ENCODE data around the gene CYP2A7. TPM values are rescaled to one million over a fixed set of nuclear protein-coding genes. Genes with fewer than 3 reads are reported as not detected.
"Not testable (repeated sequence)": the region's sequence is repeated elsewhere in the genome, so short reads cannot be mapped to it uniquely, and the experiment has no call there.

CYP2A7 gene
- polyA plus RNA-seq, 1 donor, result 0.04 TPM

- Histone ChIP-seq H3K4me3 (ENCODE audit: low read length) (no peak overlapping the region), H3K4me1 (ENCODE audit: control insufficient read depth, insufficient read depth, low read length) (no peaks in the 10 kb centered on the region), H3K27me3 (ENCODE audit: control insufficient read depth, insufficient read depth, low read length) (no peaks in the 10 kb centered on the region), H3K27ac (ENCODE audit: low read length) (no peak overlapping the region), H3K9me3 (ENCODE audit: control insufficient read depth, low read depth, low read length) (no peaks in the 10 kb centered on the region), H3K36me3 (ENCODE audit: control insufficient read depth, insufficient read depth, low read length) (no peaks in the 10 kb centered on the region)
- no peak for DNase-seq
- no CpG with 5 or more reads among the region's 2 CpGs for WGBS (ENCODE audit: insufficient coverage, low lambda C conversion rate)
Observed at GRCh38 chr19:40872209-40872608, 9.8 kb downstream of the CYP2A7 start.

GRCh38 chr19:40867701-40868100 is 14.3 kb downstream of the CYP2A7 start:
- Histone ChIP-seq H3K9me3 (ENCODE audit: control insufficient read depth, low read depth, low read length) (no peaks in the 10 kb centered on the region), H3K36me3 (ENCODE audit: control insufficient read depth, insufficient read depth, low read length) (no peaks in the 10 kb centered on the region), H3K4me1 (ENCODE audit: control insufficient read depth, insufficient read depth, low read length) (peaks cover 7% of the 10 kb centered on the region), H3K27me3 (ENCODE audit: control insufficient read depth, insufficient read depth, low read length) (no peaks in the 10 kb centered on the region), H3K27ac (ENCODE audit: low read length) (no peak overlapping the region), H3K4me3 (ENCODE audit: low read length) (no peak overlapping the region)
- no peak for DNase-seq
- WGBS (ENCODE audit: insufficient coverage, low lambda C conversion rate), result no CpG with 5 or more reads among the region's 7 CpGs

- peak overlapping the region; percentile 58 for H3K27ac ChIP-seq (ENCODE audit: low read length)
- H3K27me3 ChIP-seq (ENCODE audit: control insufficient read depth, insufficient read depth, low read length); H3K4me1 ChIP-seq (ENCODE audit: control insufficient read depth, insufficient read depth, low read length); H3K9me3 ChIP-seq (ENCODE audit: control insufficient read depth, low read depth, low read length); H3K4me3 ChIP-seq (ENCODE audit: low read length); H3K36me3 ChIP-seq (ENCODE audit: control insufficient read depth, insufficient read depth, low read length): not testable (repeated sequence)
- no CpG with 5 or more reads among the region's 9 CpGs for WGBS (ENCODE audit: insufficient coverage, low lambda C conversion rate)
- peak in 1 of 2 donors; percentile 71 for DNase-seq
Observed at GRCh38 chr19:40864739-40865496, 17.1 kb downstream of the CYP2A7 start.

- H3K4me3 ChIP-seq (ENCODE audit: low read length), result no peak overlapping the region
- 80% methylated on average over 1 of the region's 4 CpGs for WGBS (ENCODE audit: insufficient coverage, low lambda C conversion rate)
- no peak overlapping the region for H3K27ac ChIP-seq (ENCODE audit: low read length)
- DNase-seq, result peak; percentile 41 to 62
- H3K9me3 ChIP-seq (ENCODE audit: control insufficient read depth, low read depth, low read length), result no peaks in the 10 kb centered on the region
- peaks cover 7% of the 10 kb centered on the region for H3K4me1 ChIP-seq (ENCODE audit: control insufficient read depth, insufficient read depth, low read length)
- no peaks in the 10 kb centered on the region for H3K27me3 ChIP-seq (ENCODE audit: control insufficient read depth, insufficient read depth, low read length)
- H3K36me3 ChIP-seq (ENCODE audit: control insufficient read depth, insufficient read depth, low read length), result no peaks in the 10 kb centered on the region
Observed at GRCh38 chr19:40862785-40863184, 19.2 kb downstream of the CYP2A7 start.

GRCh38 chr19:40862333-40862732 is 19.7 kb downstream of the CYP2A7 start:
- 100% methylated on average over 1 of the region's 3 CpGs for WGBS (ENCODE audit: insufficient coverage, low lambda C conversion rate)
- H3K4me3 ChIP-seq (ENCODE audit: low read length), result no peak overlapping the region
- no peaks in the 10 kb centered on the region for H3K36me3 ChIP-seq (ENCODE audit: control insufficient read depth, insufficient read depth, low read length)
- DNase-seq, result no peak
- no peaks in the 10 kb centered on the region for H3K9me3 ChIP-seq (ENCODE audit: control insufficient read depth, low read depth, low read length)
- no peak overlapping the region for H3K27ac ChIP-seq (ENCODE audit: low read length)
- H3K4me1 ChIP-seq (ENCODE audit: control insufficient read depth, insufficient read depth, low read length), result peaks cover 7% of the 10 kb centered on the region
- H3K27me3 ChIP-seq (ENCODE audit: control insufficient read depth, insufficient read depth, low read length), result no peaks in the 10 kb centered on the region

GRCh38 chr19:40858109-40858508 is 23.9 kb downstream of the CYP2A7 start:
- no peak for DNase-seq
- H3K9me3 ChIP-seq (ENCODE audit: control insufficient read depth, low read depth, low read length), result no peaks in the 10 kb centered on the region
- H3K4me1 ChIP-seq (ENCODE audit: control insufficient read depth, insufficient read depth, low read length), result no peaks in the 10 kb centered on the region
- no peak overlapping the region for H3K4me3 ChIP-seq (ENCODE audit: low read length)
- H3K27me3 ChIP-seq (ENCODE audit: control insufficient read depth, insufficient read depth, low read length), result no peaks in the 10 kb centered on the region
- no peak overlapping the region for H3K27ac ChIP-seq (ENCODE audit: low read length)
- no peaks in the 10 kb centered on the region for H3K36me3 ChIP-seq (ENCODE audit: control insufficient read depth, insufficient read depth, low read length)
- no CpG with 5 or more reads among the region's 5 CpGs for WGBS (ENCODE audit: insufficient coverage, low lambda C conversion rate)

GRCh38 chr19:40852467-40853152 is 29.4 kb downstream of the CYP2A7 start:
- H3K4me1 ChIP-seq (ENCODE audit: control insufficient read depth, insufficient read depth, low read length); H3K27ac ChIP-seq (ENCODE audit: low read length); H3K9me3 ChIP-seq (ENCODE audit: control insufficient read depth, low read depth, low read length); H3K36me3 ChIP-seq (ENCODE audit: control insufficient read depth, insufficient read depth, low read length); H3K27me3 ChIP-seq (ENCODE audit: control insufficient read depth, insufficient read depth, low read length); H3K4me3 ChIP-seq (ENCODE audit: low read length): not testable (repeated sequence)
- peak in 1 of 2 donors; percentile 42 for DNase-seq
- no CpG with 5 or more reads among the region's 3 CpGs for WGBS (ENCODE audit: insufficient coverage, low lambda C conversion rate)

- not testable (repeated sequence) for H3K9me3 ChIP-seq (ENCODE audit: control insufficient read depth, low read depth, low read length); H3K4me3 ChIP-seq (ENCODE audit: low read length); H3K27ac ChIP-seq (ENCODE audit: low read length); H3K36me3 ChIP-seq (ENCODE audit: control insufficient read depth, insufficient read depth, low read length); H3K4me1 ChIP-seq (ENCODE audit: control insufficient read depth, insufficient read depth, low read length); H3K27me3 ChIP-seq (ENCODE audit: control insufficient read depth, insufficient read depth, low read length)
- WGBS (ENCODE audit: insufficient coverage, low lambda C conversion rate), result no CpG with 5 or more reads among the region's 3 CpGs
- DNase-seq, result peak; percentile 22 to 60
Observed at GRCh38 chr19:40850277-40850676, 31.8 kb downstream of the CYP2A7 start, which contains the start of gene CYP2A6. Gene CYP2A6, minus strand, starts transcription at chr19:40850447. Its CDS starts 21 bp downstream, at chr19:40850426.

GRCh38 chr19:40846722-40847121 is 35.3 kb downstream of the CYP2A7 start:
- not testable (repeated sequence) for DNase-seq; H3K9me3 ChIP-seq (ENCODE audit: control insufficient read depth, low read depth, low read length); H3K36me3 ChIP-seq (ENCODE audit: control insufficient read depth, insufficient read depth, low read length); H3K4me1 ChIP-seq (ENCODE audit: control insufficient read depth, insufficient read depth, low read length); H3K27ac ChIP-seq (ENCODE audit: low read length); H3K4me3 ChIP-seq (ENCODE audit: low read length); H3K27me3 ChIP-seq (ENCODE audit: control insufficient read depth, insufficient read depth, low read length)
- WGBS (ENCODE audit: insufficient coverage, low lambda C conversion rate), result no CpG with 5 or more reads among the region's 8 CpGs

GRCh38 chr19:40843653-40844052 is 38.4 kb downstream of the CYP2A7 start:
- H3K27ac ChIP-seq (ENCODE audit: low read length); H3K9me3 ChIP-seq (ENCODE audit: control insufficient read depth, low read depth, low read length); H3K4me3 ChIP-seq (ENCODE audit: low read length); H3K36me3 ChIP-seq (ENCODE audit: control insufficient read depth, insufficient read depth, low read length); H3K4me1 ChIP-seq (ENCODE audit: control insufficient read depth, insufficient read depth, low read length); H3K27me3 ChIP-seq (ENCODE audit: control insufficient read depth, insufficient read depth, low read length): not testable (repeated sequence)
- DNase-seq, result peak in 1 of 2 donors; percentile 68
- WGBS (ENCODE audit: insufficient coverage, low lambda C conversion rate), result 0% methylated on average over 3 of the region's 19 CpGs

Data from large intestine (tissue), 3 donors.